Cardiac muscle cell (in vitro differentiated cells and primary cell): Measurements from ENCODE around the gene RRP15. TPM values are rescaled to one million over a fixed set of nuclear protein-coding genes. Genes with fewer than 3 reads are reported as not detected.

ENCODE experiments used
- DNase-seq, 2 donors: peaks; one replicate each; pipeline versions ENCODE4 v3.0.0 to v3.0.0-alpha.2; 2010 to 2017; ENCODE audit warnings: low read depth in 1 of 2, low spot score in 1 of 2
- H3K27ac ChIP-seq: fragments of 200-600 bp; sonication (generic); 2 replicates; pipeline ENCODE4 v1.5.1; 2016
- H3K27me3 ChIP-seq: fragments of 200-600 bp; sonication (generic); 2 replicates; pipeline ENCODE4 v1.6.0; 2016; ENCODE audit warnings: control low read depth
- H3K36me3 ChIP-seq: fragments of 200-600 bp; sonication (generic); 2 replicates; pipeline ENCODE4 v1.5.1; 2016; ENCODE audit warnings: control low read depth
- H3K4me1 ChIP-seq: fragments of 200-600 bp; sonication (generic); 2 replicates; pipeline ENCODE4 v1.8.1; 2017; ENCODE audit warnings: low read depth, mild to moderate bottlenecking, mixed run types
- H3K4me3 ChIP-seq: fragments of 200-600 bp; sonication (generic); 2 replicates; pipeline ENCODE4 v1.5.1; 2016; ENCODE audit warnings: mild to moderate bottlenecking
- H3K9me3 ChIP-seq: fragments of 200-600 bp; sonication (generic); 2 replicates; pipeline ENCODE4 v1.5.1; 2017; ENCODE audit warnings: low read depth, mild to moderate bottlenecking, control low read depth
- polyA plus RNA-seq: library from polyadenylated mRNA; unstranded; fragments of >200 nt; fragmentation: Nextera tagmentation; extraction: Ambion mirVana; gene quantifications from 2 replicates; pipeline ENCODE4 v1.2.1, GENCODE V29; 2016
- total RNA-seq: library from RNA; depleted of rRNA; stranded (reverse); fragments of >200 nt; gene quantifications from 2 replicates; pipeline ENCODE4 v1.2.3, GENCODE V29; 2016
- TF ChIP-seq, protein P1 (sequence below): IDR thresholded peaks from 2 replicates; pipeline ENCODE4 v1.5.1; 2012; ENCODE audit warnings: low read depth, mild to moderate bottlenecking, low read length

RRP15 gene
- total and polyA plus RNA-seq, 2 experiments from 2014 or later = 5.4 to 13.3 TPM

DNA sequence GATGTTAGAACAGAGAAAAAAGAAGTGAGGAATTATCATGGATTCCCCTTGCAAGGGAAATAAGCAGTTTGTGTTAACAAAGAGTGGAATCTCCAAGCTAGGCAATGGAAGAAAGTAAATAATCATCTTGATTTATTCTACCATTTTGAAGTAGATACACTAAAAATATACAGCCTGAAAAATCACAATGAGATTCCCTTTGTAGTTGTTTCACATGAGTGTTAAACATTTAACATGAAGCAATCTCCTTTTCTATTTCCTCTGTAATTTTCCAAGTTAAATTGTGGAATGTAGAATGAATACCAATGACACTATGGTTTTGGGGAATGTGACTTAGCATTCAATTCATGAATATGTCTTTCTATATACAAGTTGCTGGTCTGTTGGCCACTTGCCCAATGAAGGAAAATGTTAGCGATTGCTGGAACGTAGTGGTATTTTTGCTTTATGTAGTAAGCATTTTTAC is 65.7 kb downstream of the RRP15 start:
- TF ChIP-seq, protein P1, sequence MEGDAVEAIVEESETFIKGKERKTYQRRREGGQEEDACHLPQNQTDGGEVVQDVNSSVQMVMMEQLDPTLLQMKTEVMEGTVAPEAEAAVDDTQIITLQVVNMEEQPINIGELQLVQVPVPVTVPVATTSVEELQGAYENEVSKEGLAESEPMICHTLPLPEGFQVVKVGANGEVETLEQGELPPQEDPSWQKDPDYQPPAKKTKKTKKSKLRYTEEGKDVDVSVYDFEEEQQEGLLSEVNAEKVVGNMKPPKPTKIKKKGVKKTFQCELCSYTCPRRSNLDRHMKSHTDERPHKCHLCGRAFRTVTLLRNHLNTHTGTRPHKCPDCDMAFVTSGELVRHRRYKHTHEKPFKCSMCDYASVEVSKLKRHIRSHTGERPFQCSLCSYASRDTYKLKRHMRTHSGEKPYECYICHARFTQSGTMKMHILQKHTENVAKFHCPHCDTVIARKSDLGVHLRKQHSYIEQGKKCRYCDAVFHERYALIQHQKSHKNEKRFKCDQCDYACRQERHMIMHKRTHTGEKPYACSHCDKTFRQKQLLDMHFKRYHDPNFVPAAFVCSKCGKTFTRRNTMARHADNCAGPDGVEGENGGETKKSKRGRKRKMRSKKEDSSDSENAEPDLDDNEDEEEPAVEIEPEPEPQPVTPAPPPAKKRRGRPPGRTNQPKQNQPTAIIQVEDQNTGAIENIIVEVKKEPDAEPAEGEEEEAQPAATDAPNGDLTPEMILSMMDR = no peak
- DNase-seq = peak in 1 of 2 donors; percentile 86
- peak overlapping the region; percentile 61 for H3K27ac ChIP-seq
- H3K4me1 ChIP-seq = peaks cover 35% of the 10 kb centered on the region
- H3K27me3 ChIP-seq = no peaks in the 10 kb centered on the region
- H3K4me3 ChIP-seq = peak overlapping the region; percentile 94
- H3K36me3 ChIP-seq = peaks cover 20% of the 10 kb centered on the region
- no peaks in the 10 kb centered on the region for H3K9me3 ChIP-seq

DNA sequence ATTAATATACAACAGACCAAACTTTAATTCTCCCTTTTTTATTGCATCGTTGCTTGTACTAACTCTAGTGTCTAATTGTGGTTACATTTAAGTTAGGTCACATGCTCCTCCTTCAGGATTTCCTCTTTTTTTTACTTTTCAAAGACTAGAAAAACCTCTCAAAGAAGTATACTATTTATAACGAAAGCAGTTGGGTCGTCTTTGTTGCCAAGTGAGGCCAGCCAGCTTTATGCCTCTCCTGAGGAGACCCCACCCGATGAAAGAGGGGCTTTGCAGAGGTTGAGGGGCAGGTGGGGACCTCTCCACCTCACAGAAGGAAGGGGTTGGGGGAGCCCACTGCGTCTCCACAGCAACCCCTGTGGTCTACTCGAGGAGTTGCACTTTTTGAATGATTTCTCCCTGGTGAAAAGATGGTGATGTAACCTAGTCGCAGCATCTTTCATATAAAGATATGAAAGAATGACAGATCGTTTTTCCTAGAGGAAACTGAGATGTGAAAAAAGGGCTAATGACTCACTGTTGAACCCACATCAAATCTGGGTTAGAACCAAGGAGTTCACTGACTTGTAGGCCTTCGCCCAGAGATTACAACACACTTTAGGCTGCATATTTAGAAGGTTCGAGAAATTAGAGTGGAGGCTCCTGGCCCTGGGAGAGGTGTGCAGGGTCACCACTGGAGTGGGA is 66.4 kb downstream of the RRP15 start:
- H3K27ac ChIP-seq = peak overlapping the region; percentile 61
- peak in 1 of 2 donors; percentile 90 for DNase-seq
- no peaks in the 10 kb centered on the region for H3K9me3 ChIP-seq
- H3K4me1 ChIP-seq = peaks cover 41% of the 10 kb centered on the region
- TF ChIP-seq, protein P1 = peak; percentile 69
- no peaks in the 10 kb centered on the region for H3K27me3 ChIP-seq
- peaks cover 24% of the 10 kb centered on the region for H3K36me3 ChIP-seq
- peak overlapping the region; percentile 94 for H3K4me3 ChIP-seq

DNA sequence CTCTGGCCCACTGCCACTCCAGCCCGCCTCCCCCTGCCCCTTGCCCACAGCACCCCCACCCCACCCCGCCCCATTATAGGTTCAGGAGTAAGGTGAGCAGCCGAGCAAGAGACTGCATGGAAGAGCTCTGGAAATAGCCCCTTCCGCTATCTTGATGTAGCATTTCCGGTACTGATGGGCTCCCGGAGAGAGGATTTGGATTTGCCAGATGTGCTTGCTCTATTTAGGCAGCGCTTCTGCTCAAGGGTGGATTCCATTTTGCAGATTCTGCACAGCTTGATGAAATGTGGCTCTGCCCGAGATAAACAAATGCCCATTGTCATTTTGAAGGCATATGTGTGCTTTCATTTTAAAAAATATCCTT is 67.0 kb downstream of the RRP15 start:
- Histone ChIP-seq H3K4me1 (peaks cover 41% of the 10 kb centered on the region), H3K27ac (peak overlapping the region; percentile 61), H3K4me3 (peak overlapping the region; percentile 94), H3K36me3 (peaks cover 24% of the 10 kb centered on the region), H3K27me3 (no peaks in the 10 kb centered on the region), H3K9me3 (no peaks in the 10 kb centered on the region)
- no peak for DNase-seq
- TF ChIP-seq, protein P1 = no peak

DNA sequence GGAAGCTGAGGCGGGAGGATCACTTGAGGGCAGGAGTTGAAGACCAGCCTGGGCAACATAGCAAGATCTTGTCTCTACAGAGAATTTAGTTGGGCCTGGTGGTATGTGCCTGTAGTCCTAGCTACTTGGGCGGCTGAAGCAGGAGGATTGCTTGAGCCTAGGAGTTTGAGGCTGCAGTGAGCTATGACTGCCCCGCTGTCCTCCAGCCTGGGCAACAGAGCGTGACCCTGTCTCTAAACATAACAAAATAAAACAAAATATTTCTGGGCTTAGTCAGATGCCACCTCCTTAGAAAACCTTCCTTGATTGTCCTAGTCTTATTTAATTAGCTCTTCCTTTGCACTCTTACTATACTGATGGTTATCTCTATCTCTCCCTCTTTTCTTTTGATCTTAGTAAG is 68.6 kb downstream of the RRP15 start:
- H3K27ac ChIP-seq = no peak overlapping the region
- TF ChIP-seq, protein P1 = no peak
- peak overlapping the region; percentile 94 for H3K4me3 ChIP-seq
- H3K36me3 ChIP-seq = peaks cover 24% of the 10 kb centered on the region
- H3K9me3 ChIP-seq = no peaks in the 10 kb centered on the region
- peaks cover 56% of the 10 kb centered on the region for H3K4me1 ChIP-seq
- no peak for DNase-seq
- H3K27me3 ChIP-seq = no peaks in the 10 kb centered on the region

DNA sequence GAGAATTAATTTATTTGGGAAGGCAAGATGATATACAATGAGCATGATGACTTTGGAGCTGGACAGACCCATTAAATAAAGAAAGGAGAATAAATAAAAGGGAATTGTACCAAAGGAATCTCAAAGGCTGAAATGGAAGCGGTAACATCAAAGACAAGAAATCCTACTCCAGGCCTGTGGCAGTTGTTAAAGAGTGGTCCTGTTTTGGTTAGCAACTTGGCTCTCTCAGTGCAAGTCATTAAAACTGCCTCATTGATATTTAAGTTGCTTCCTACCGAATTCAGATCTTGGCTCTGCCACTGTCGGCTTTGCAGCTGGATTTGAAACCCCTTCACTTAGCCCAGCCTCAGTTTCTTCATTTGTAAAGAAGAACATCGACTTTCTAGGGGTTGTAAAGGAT is 70.2 kb downstream of the RRP15 start:
- no peak for DNase-seq
- TF ChIP-seq, protein P1 = no peak
- Histone ChIP-seq H3K9me3 (no peaks in the 10 kb centered on the region), H3K27ac (peak overlapping the region; percentile 10), H3K27me3 (no peaks in the 10 kb centered on the region), H3K4me1 (peaks cover 72% of the 10 kb centered on the region), H3K4me3 (no peak overlapping the region), H3K36me3 (peaks cover 33% of the 10 kb centered on the region)
